ENCODE results near the gene STAG1.

STAG1 gene

GRCh38 chr3:136547293-136547692 is 204.9 kb downstream of the STAG1 start:
- Histone ChIP-seq H3K36me3 (ENCODE audit: control insufficient read depth in 2 of 2, insufficient read depth in 1 of 2, low read length in 2 of 2) (no peaks in the 10 kb centered on the region), H3K27ac (ENCODE audit: extremely low read depth, low read depth, low read length) (no peak overlapping the region), H3K4me1 (ENCODE audit: control insufficient read depth, insufficient read depth, low read length) (peaks cover 4% of the 10 kb centered on the region; the same call in 1 of the 2 replicates), H3K9me3 (ENCODE audit: control insufficient read depth, insufficient read depth, low read depth, low read length) (no peaks in the 10 kb centered on the region), H3K4me3 (ENCODE audit: low read depth, low read length) (no peak overlapping the region)
- POLR2A ChIA-PET, result interaction anchor here (0.5 to 2.6 kb wide), 2 partner anchors 205 to 351 kb away, joined by 3 to 8 read pairs; partner anchors contain the start of genes MSL2 and STAG1
- CTCF ChIA-PET, result interaction anchor here (0.6 to 1.8 kb wide), 4 partner anchors 12 to 205 kb away, joined by 3 to 7 read pairs (median 3); partner anchors contain the start of gene STAG1
- TF ChIP-seq ZNF473 (tag by site-specific recombination; IDR thresholded peaks at IDR 0.05) (no peak), SP7 (tag by site-specific recombination; IDR thresholded peaks at IDR 0.05) (peak; percentile 17; the same call in 1 of the 2 replicates), ZNF133 (tag by site-specific recombination; IDR thresholded peaks at IDR 0.05) (no peak)

GRCh38 chr3:136546720-136547119 is 205.5 kb downstream of the STAG1 start:
- TF ChIP-seq ZNF133 (tag by site-specific recombination; IDR thresholded peaks at IDR 0.05) (peak; percentile 73), ZBTB21 (tag by site-specific recombination; IDR thresholded peaks at IDR 0.05) (no peak), ZNF404 (tag by site-specific recombination; IDR thresholded peaks at IDR 0.05) (no peak), ZBTB26 (tag by site-specific recombination; optimal IDR thresholded peaks at IDR 0.05) (no peak), SP2 (tag by site-specific recombination; IDR thresholded peaks at IDR 0.05) (no peak), TCF7L2 (IDR thresholded peaks at IDR 0.05; ENCODE audit: borderline replicate concordance, low read depth, low read length) (peak; percentile 34; the same call in 1 of the 2 replicates)
- Histone ChIP-seq H3K9me3 (ENCODE audit: control insufficient read depth, insufficient read depth, low read depth, low read length) (no peaks in the 10 kb centered on the region), H3K4me3 (ENCODE audit: low read depth, low read length) (no peak overlapping the region), H3K36me3 (ENCODE audit: control insufficient read depth in 2 of 2, insufficient read depth in 1 of 2, low read length in 2 of 2) (no peaks in the 10 kb centered on the region), H3K27ac (ENCODE audit: extremely low read depth, low read depth, low read length) (no peak overlapping the region), H3K4me1 (ENCODE audit: control insufficient read depth, insufficient read depth, low read length) (peaks cover 4% of the 10 kb centered on the region; the same call in 1 of the 2 replicates)
- ChIA-PET CTCF (interaction anchor here (1.8 kb wide), 1 partner anchor 206 kb away, joined by 7 read pairs; the partner anchor contains the start of gene STAG1), POLR2A (interaction anchor here (0.5 to 2.6 kb wide), 2 partner anchors 206 to 350 kb away, joined by 3 to 8 read pairs; partner anchors contain the start of genes MSL2 and STAG1)

- no peaks in the 10 kb centered on the region for H3K36me3 ChIP-seq (ENCODE audit: control insufficient read depth in 2 of 2, insufficient read depth in 1 of 2, low read length in 2 of 2)
- H3K4me3 ChIP-seq (ENCODE audit: low read depth, low read length), result no peak overlapping the region
- H3K9me3 ChIP-seq (ENCODE audit: control insufficient read depth, insufficient read depth, low read depth, low read length), result no peaks in the 10 kb centered on the region
- ChIA-PET CTCF (interaction anchor here (0.7 to 1.8 kb wide), 2 partner anchors 82 to 207 kb away, joined by 3 to 7 read pairs; partner anchors contain the start of gene STAG1), POLR2A (interaction anchor here (2.6 kb wide), 1 partner anchor 207 kb away, joined by 8 read pairs; the partner anchor contains the start of gene STAG1)
- no peak overlapping the region for H3K27ac ChIP-seq (ENCODE audit: extremely low read depth, low read depth, low read length)
- TF ChIP-seq ZNF843 (tag by site-specific recombination; IDR thresholded peaks at IDR 0.05) (no peak), ZNF654 (tag by site-specific recombination; IDR thresholded peaks at IDR 0.05; ENCODE audit: low read depth) (peak; percentile 33)
- H3K4me1 ChIP-seq (ENCODE audit: control insufficient read depth, insufficient read depth, low read length), result peaks cover 4% of the 10 kb centered on the region; the same call in 1 of the 2 replicates
These were observed 206.4 kb downstream of the STAG1 start for GRCh38 chr3:136545664-136546268.

- Histone ChIP-seq H3K9me3 (ENCODE audit: control insufficient read depth, insufficient read depth, low read depth, low read length) (no peaks in the 10 kb centered on the region), H3K36me3 (ENCODE audit: control insufficient read depth in 2 of 2, insufficient read depth in 1 of 2, low read length in 2 of 2) (no peaks in the 10 kb centered on the region), H3K27ac (ENCODE audit: extremely low read depth, low read depth, low read length) (no peak overlapping the region), H3K4me3 (ENCODE audit: low read depth, low read length) (no peak overlapping the region), H3K4me1 (ENCODE audit: control insufficient read depth, insufficient read depth, low read length) (peaks cover 4% of the 10 kb centered on the region; the same call in 1 of the 2 replicates)
- CTCF ChIA-PET, result interaction anchor here (0.8 to 0.9 kb wide), 2 partner anchors 10 to 208 kb away, joined by 3 to 5 read pairs; partner anchors contain the start of gene STAG1
- POLR2A ChIA-PET, result no interaction called here
- no peak for TF ChIP-seq ZNF664 (tag by site-specific recombination; IDR thresholded peaks at IDR 0.05)
- TF ChIP-seq ZNF302 (tag by site-specific recombination; IDR thresholded peaks at IDR 0.05; ENCODE audit: low read depth), result no peak
- no peak for TF ChIP-seq ZNF548 (tag by site-specific recombination; IDR thresholded peaks at IDR 0.05)
- TF ChIP-seq ZNF654 (tag by site-specific recombination; IDR thresholded peaks at IDR 0.05; ENCODE audit: low read depth), result no peak
- TF ChIP-seq ZNF366 (tag by site-specific recombination; conservative IDR thresholded peaks at IDR 0.05), result no peak
- TF ChIP-seq WT1 (tag by site-specific recombination; IDR thresholded peaks at IDR 0.05), result no peak
- no peak for TF ChIP-seq SETDB1 (IDR thresholded peaks at IDR 0.05; ENCODE audit: insufficient read length, low read length)
- no peak for TF ChIP-seq ZNF341 (tag by site-specific recombination; IDR thresholded peaks at IDR 0.05; ENCODE audit: low read depth)
- no peak for TF ChIP-seq ZNF223 (tag by site-specific recombination; IDR thresholded peaks at IDR 0.05)
- TF ChIP-seq BCL6B (tag by site-specific recombination; IDR thresholded peaks at IDR 0.05), result no peak
- no peak for TF ChIP-seq TCF7L2 (IDR thresholded peaks at IDR 0.05; ENCODE audit: borderline replicate concordance, low read depth, low read length)
- no peak for TF ChIP-seq ZNF362 (tag by site-specific recombination; IDR thresholded peaks at IDR 0.05)
- no peak for TF ChIP-seq ZIC2 (tag by site-specific recombination; IDR thresholded peaks at IDR 0.05)
These were observed 207.6 kb downstream of the STAG1 start for GRCh38 chr3:136544532-136544931.
